GM12878 (cell line): ENCODE results near the gene NPW. TPM values are rescaled to one million over a fixed set of nuclear protein-coding genes. Genes with fewer than 3 reads are reported as not detected.

ENCODE experiments used
- ATAC-seq: fragments of 200-7000 bp; cut with Tn5 transposase; 3 replicates; pipeline ENCODE4 v1.9.1; 2020; ENCODE audit warnings: mild to moderate bottlenecking, moderate library complexity
- BruUV-seq: library from RNA; stranded (reverse); fragments of 400-500 nt; replicated peaks from 2 replicates; lab custom pipeline; 2021; lab: Mats Ljungman, UMichigan
- CTCF ChIA-PET: fragments of 300-600 bp; sonication (Branson Sonifier 250); formaldehyde crosslinking; extraction: SDS; loops from one replicate; lab custom pipeline; 2021; ENCODE audit warnings: inconsistent platforms; lab: Yijun Ruan, JAX
- POLR2A ChIA-PET: fragments of 350-600 bp; formaldehyde crosslinking; extraction: SDS; loops from one replicate; lab custom pipeline; 2021; ENCODE audit warnings: inconsistent platforms; lab: Charles Lee
- RAD21 ChIA-PET: fragments of 300-600 bp; sonication (Branson Sonifier 250); formaldehyde crosslinking; loops from one replicate; lab custom pipeline; 2023; ENCODE audit warnings: antibody characterized with exemption; ENCODE audit not compliant: unreplicated experiment; lab: Charles Lee
- SMC1A ChIA-PET: fragments of 300-600 bp; sonication (Branson Sonifier 250); formaldehyde crosslinking; loops from one replicate; lab custom pipeline; 2023; ENCODE audit not compliant: unreplicated experiment, uncharacterized antibody; lab: Charles Lee
- DNase-seq: peaks from one replicate; pipeline ENCODE4 v3.0.0-alpha.2; 2011; ENCODE audit warnings: low read depth, low spot score
- FAIRE-seq: peaks from 3 replicates; lab custom pipeline; 2011; peaks lifted over from hg19 to GRCh38; lab: Jason Lieb, UNC
- H2AFZ ChIP-seq: 2 replicates; pipeline ENCODE4 v1.6.0; 2011; ENCODE audit warnings: low read depth, low read length, control low read depth; ENCODE audit not compliant: control insufficient read depth
- H3K27ac ChIP-seq: 2 replicates; pipeline ENCODE4 v1.5.1; 2011; ENCODE audit warnings: control low read depth; ENCODE audit not compliant: control insufficient read depth, insufficient read depth
- H3K27me3 ChIP-seq, 2 experiments: replicated peaks in 1 of 2; 2 replicates each; pipeline versions ENCODE4 v1.6.0 to v1.6.1; 2011; ENCODE audit warnings: low read length in 1 of 2; ENCODE audit not compliant: control insufficient read depth in 2 of 2, insufficient read depth in 2 of 2
- H3K36me3 ChIP-seq, 2 experiments: 2 replicates each; pipeline ENCODE4 v1.5.1; 2011; ENCODE audit warnings: low read length in 1 of 2; ENCODE audit not compliant: control insufficient read depth in 2 of 2, insufficient read depth in 2 of 2
- H3K4me1 ChIP-seq: 2 replicates; pipeline ENCODE4 v1.6.1; 2011; ENCODE audit warnings: mild to moderate bottlenecking, low read length, moderate library complexity, mixed read lengths; ENCODE audit not compliant: control insufficient read depth, insufficient read depth
- H3K4me2 ChIP-seq: 2 replicates; pipeline ENCODE4 v1.6.0; 2011; ENCODE audit warnings: control low read depth; ENCODE audit not compliant: control insufficient read depth, insufficient read depth
- H3K4me3 ChIP-seq: fragments of 200-600 bp; sonication (generic); 2 replicates; pipeline ENCODE4 v1.5.1; 2016
- H3K79me2 ChIP-seq: 2 replicates; pipeline ENCODE4 v1.6.0; 2011; ENCODE audit warnings: low read length; ENCODE audit not compliant: control insufficient read depth, insufficient read depth
- H3K9ac ChIP-seq: 2 replicates; pipeline ENCODE4 v1.8.0; 2011; ENCODE audit warnings: low read length, control low read depth, mixed read lengths; ENCODE audit not compliant: control insufficient read depth, insufficient read depth
- H3K9me3 ChIP-seq: replicated peaks from 3 replicates; pipeline ENCODE4 v1.5.1; 2011; ENCODE audit warnings: mild to moderate bottlenecking, low read length; ENCODE audit not compliant: control insufficient read depth, insufficient read depth
- H4K20me1 ChIP-seq: 2 replicates; pipeline ENCODE4 v1.6.0; 2011; ENCODE audit not compliant: control insufficient read depth, insufficient read depth
- CEBPB ChIP-seq, 2 experiments: fragments of 150-350 bp in 1 of 2; IDR thresholded peaks; 2 replicates each; pipeline ENCODE4 v1.6.1; 2012 to 2014; ENCODE audit warnings: low read depth in 2 of 2, low read length in 2 of 2, borderline replicate concordance in 1 of 2, inconsistent platforms in 1 of 2
- KLF5 ChIP-seq: fragments of 450-650 bp; IDR thresholded peaks from 2 replicates; pipeline ENCODE4 v1.6.1; 2014; ENCODE audit warnings: mild to moderate bottlenecking; ENCODE audit not compliant: partially characterized antibody
- NFIC ChIP-seq: IDR thresholded peaks from 2 replicates; pipeline ENCODE4 v1.6.1; 2012; ENCODE audit warnings: low read depth, mild to moderate bottlenecking, inconsistent platforms, low read length, moderate library complexity
- POLR2AphosphoS5 ChIP-seq: IDR thresholded peaks from 2 replicates; pipeline ENCODE4 v1.6.1; 2011; ENCODE audit warnings: mild to moderate bottlenecking, low read length, inconsistent platforms
- SIN3A ChIP-seq: IDR thresholded peaks from 2 replicates; pipeline ENCODE4 v1.6.1; 2012; ENCODE audit warnings: low read depth, low read length, improper control_type of control experiment
- SMAD5 ChIP-seq: IDR thresholded peaks from 2 replicates; pipeline ENCODE4 v1.6.1; 2016; ENCODE audit warnings: antibody characterized with exemption, low read depth
- TCF7 ChIP-seq: IDR thresholded peaks from 2 replicates; pipeline ENCODE4 v1.6.1; 2014; ENCODE audit warnings: antibody characterized with exemption, borderline replicate concordance
- ZNF274 ChIP-seq: IDR thresholded peaks from one replicate; pipeline ENCODE4 v1.8.0; 2011; ENCODE audit not compliant: insufficient read length, insufficient read depth
- WGBS: methylation state at CpG from one replicate; pipeline ENCODE4 v1.1.6; 2016; ENCODE audit warnings: low lambda C conversion rate; ENCODE audit not compliant: insufficient replicate concordance, insufficient coverage; ENCODE audit errors: missing lambda C conversion rate; 5-methylcytosine and 5-hydroxymethylcytosine counted together
- in situ Hi-C: fragments of 300-500 bp; cut with MboI; formaldehyde crosslinking; loops from 9 replicates; pipeline ENCODE4 v1.14.3; 2018; ENCODE audit warnings: mixed read lengths
- intact Hi-C: fragments of 100-400 bp; cut with micrococcal nuclease; formaldehyde crosslinking; loops from one replicate; pipeline ENCODE4 v1.14.2; 2022; ENCODE audit not compliant: unreplicated experiment
- polyA plus RNA-seq, 11 experiments: library from polyadenylated mRNA; depleted of rRNA in 4 of 11; unstranded in 6 of 11; stranded (reverse) in 5 of 11; fragments of >200 nt; fragmentation: Nextera tagmentation in 4 of 11; fragmentation: Illumina TruSeq in 1 of 11; extraction: Ambion mirVana in 4 of 11; extraction: Trizol in 1 of 11; gene quantifications; 1 replicate in 1 of 11; 2 replicates in 10 of 11; pipeline versions ENCODE4 v1.2.1 to v1.2.3, GENCODE V29; 2011 to 2016; ENCODE audit warnings: inconsistent platforms in 2 of 11, missing spikeins in 2 of 11, low read depth in 1 of 11
- total RNA-seq, 4 experiments: library from RNA; depleted of rRNA in 3 of 4; stranded (reverse); fragments of >200 nt in 3 of 4; fragmentation: Illumina TruSeq in 1 of 4; extraction: Trizol in 1 of 4; gene quantifications; 2 replicates each; pipeline versions ENCODE4 v1.2.1 to v1.2.3, GENCODE V29; 2013 to 2021
- TF ChIP-seq, protein P1 (sequence below): IDR thresholded peaks from 2 replicates; pipeline ENCODE4 v1.6.1; 2012; ENCODE audit warnings: low read depth, low read length, improper control_type of control experiment
- TF ChIP-seq, protein P2 (sequence below): fragments of 450-650 bp; IDR thresholded peaks from 2 replicates; pipeline ENCODE4 v1.6.1; 2016; ENCODE audit warnings: mild to moderate bottlenecking, moderate library complexity, borderline replicate concordance
- TF ChIP-seq, protein P3 (sequence below): fragments of 450-650 bp; IDR thresholded peaks from 2 replicates; pipeline ENCODE4 v1.6.1; 2017; ENCODE audit warnings: mild to moderate bottlenecking, moderate library complexity
- TF ChIP-seq, protein P4 (sequence below): fragments of 450-650 bp; IDR thresholded peaks from 2 replicates; pipeline ENCODE4 v1.6.1; 2017; ENCODE audit warnings: mild to moderate bottlenecking

The NPW gene
- total and polyA plus RNA-seq, 10 of the 15 experiments (the other 5 are each of a cell fraction or from before 2014, with no cell fraction given), result 0.23 to 2.5 (median 0.98) TPM; not detected in 4

DNA sequence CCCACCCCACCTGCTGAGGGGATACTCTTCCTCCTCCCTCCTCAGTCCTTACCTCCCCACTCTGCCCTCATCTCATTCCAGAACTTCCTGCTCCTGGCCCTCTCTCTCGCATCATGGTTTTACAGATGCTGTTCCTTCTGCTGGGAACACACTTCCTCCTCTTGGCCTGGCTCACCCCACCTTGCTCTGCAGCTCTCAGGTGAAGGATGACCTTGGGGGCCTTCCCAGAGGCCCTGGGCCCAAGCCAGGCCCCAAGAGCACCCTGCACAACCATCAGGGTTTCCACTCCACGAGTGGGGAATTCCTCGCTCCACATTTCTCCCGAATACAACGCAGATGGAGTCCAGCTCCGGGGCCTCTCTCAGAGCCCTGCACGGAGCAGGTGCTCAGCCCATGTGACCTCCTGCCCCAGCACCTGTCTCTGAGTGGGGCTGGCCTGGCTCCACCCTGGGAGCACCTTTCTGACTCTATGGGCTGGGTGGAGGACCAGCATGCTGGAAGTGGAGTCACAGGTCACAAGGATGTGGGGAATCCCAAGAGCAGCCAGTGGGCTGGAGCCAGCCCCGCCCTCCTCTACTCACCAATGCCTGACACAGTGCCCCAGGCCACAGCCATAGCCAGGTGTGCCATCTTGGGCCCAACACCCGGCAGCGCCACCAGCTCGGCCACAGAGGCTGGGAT lies 23.5 kb downstream of the NPW start:
- Histone ChIP-seq H3K27me3 (no peaks in the 10 kb centered on the region), H3K36me3 (peaks cover 0 to 1% of the 10 kb centered on the region in 2 experiments; a peak in 2 of 4 replicates), H3K9ac (no peak overlapping the region), H2AFZ (no peak overlapping the region), H3K9me3 (no peaks in the 10 kb centered on the region), H3K27ac (no peak overlapping the region), H3K4me3 (no peak overlapping the region), H4K20me1 (no peaks in the 10 kb centered on the region), H3K4me1 (peaks cover 18% of the 10 kb centered on the region), H3K79me2 (peaks cover 8% of the 10 kb centered on the region), H3K4me2 (0 out of 2 replicates have a peak overlapping the region, but pooled peaks have one; percentile 30)
- SMC1A ChIA-PET, result no interaction called here
- in situ Hi-C loops, result no loop called here
- no peak for DNase-seq
- CTCF ChIA-PET, result no interaction called here
- ATAC-seq, result no peak
- WGBS, result 96% methylated on average over 11 of the region's 11 CpGs
- BruUV-seq, result no TSS peak
- FAIRE-seq, result no peak
- intact Hi-C loops, result no loop called here
- RAD21 ChIA-PET, result no interaction called here
- POLR2A ChIA-PET, result interaction anchor here (2.3 kb wide), 1 partner anchor 112 kb away, joined by 11 read pairs; the partner anchor contains the start of gene TRAF7
- no peak for TF ChIP-seq KLF5
- no peak for TF ChIP-seq SIN3A
- TF ChIP-seq, protein P1, sequence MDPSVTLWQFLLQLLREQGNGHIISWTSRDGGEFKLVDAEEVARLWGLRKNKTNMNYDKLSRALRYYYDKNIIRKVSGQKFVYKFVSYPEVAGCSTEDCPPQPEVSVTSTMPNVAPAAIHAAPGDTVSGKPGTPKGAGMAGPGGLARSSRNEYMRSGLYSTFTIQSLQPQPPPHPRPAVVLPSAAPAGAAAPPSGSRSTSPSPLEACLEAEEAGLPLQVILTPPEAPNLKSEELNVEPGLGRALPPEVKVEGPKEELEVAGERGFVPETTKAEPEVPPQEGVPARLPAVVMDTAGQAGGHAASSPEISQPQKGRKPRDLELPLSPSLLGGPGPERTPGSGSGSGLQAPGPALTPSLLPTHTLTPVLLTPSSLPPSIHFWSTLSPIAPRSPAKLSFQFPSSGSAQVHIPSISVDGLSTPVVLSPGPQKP, result no peak
- no peak for TF ChIP-seq ZNF274
- TF ChIP-seq, protein P2, sequence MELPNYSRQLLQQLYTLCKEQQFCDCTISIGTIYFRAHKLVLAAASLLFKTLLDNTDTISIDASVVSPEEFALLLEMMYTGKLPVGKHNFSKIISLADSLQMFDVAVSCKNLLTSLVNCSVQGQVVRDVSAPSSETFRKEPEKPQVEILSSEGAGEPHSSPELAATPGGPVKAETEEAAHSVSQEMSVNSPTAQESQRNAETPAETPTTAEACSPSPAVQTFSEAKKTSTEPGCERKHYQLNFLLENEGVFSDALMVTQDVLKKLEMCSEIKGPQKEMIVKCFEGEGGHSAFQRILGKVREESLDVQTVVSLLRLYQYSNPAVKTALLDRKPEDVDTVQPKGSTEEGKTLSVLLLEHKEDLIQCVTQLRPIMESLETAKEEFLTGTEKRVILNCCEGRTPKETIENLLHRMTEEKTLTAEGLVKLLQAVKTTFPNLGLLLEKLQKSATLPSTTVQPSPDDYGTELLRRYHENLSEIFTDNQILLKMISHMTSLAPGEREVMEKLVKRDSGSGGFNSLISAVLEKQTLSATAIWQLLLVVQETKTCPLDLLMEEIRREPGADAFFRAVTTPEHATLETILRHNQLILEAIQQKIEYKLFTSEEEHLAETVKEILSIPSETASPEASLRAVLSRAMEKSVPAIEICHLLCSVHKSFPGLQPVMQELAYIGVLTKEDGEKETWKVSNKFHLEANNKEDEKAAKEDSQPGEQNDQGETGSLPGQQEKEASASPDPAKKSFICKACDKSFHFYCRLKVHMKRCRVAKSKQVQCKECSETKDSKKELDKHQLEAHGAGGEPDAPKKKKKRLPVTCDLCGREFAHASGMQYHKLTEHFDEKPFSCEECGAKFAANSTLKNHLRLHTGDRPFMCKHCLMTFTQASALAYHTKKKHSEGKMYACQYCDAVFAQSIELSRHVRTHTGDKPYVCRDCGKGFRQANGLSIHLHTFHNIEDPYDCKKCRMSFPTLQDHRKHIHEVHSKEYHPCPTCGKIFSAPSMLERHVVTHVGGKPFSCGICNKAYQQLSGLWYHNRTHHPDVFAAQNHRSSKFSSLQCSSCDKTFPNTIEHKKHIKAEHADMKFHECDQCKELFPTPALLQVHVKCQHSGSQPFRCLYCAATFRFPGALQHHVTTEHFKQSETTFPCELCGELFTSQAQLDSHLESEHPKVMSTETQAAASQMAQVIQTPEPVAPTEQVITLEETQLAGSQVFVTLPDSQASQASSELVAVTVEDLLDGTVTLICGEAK, result no peak
- no peak for TF ChIP-seq NFIC
- TF ChIP-seq CEBPB (IDR thresholded peaks at IDR 0.05; ENCODE audit: borderline replicate concordance in 1 of 2, low read depth in 2 of 2, low read length in 2 of 2), result no peak
- TF ChIP-seq, protein P3, sequence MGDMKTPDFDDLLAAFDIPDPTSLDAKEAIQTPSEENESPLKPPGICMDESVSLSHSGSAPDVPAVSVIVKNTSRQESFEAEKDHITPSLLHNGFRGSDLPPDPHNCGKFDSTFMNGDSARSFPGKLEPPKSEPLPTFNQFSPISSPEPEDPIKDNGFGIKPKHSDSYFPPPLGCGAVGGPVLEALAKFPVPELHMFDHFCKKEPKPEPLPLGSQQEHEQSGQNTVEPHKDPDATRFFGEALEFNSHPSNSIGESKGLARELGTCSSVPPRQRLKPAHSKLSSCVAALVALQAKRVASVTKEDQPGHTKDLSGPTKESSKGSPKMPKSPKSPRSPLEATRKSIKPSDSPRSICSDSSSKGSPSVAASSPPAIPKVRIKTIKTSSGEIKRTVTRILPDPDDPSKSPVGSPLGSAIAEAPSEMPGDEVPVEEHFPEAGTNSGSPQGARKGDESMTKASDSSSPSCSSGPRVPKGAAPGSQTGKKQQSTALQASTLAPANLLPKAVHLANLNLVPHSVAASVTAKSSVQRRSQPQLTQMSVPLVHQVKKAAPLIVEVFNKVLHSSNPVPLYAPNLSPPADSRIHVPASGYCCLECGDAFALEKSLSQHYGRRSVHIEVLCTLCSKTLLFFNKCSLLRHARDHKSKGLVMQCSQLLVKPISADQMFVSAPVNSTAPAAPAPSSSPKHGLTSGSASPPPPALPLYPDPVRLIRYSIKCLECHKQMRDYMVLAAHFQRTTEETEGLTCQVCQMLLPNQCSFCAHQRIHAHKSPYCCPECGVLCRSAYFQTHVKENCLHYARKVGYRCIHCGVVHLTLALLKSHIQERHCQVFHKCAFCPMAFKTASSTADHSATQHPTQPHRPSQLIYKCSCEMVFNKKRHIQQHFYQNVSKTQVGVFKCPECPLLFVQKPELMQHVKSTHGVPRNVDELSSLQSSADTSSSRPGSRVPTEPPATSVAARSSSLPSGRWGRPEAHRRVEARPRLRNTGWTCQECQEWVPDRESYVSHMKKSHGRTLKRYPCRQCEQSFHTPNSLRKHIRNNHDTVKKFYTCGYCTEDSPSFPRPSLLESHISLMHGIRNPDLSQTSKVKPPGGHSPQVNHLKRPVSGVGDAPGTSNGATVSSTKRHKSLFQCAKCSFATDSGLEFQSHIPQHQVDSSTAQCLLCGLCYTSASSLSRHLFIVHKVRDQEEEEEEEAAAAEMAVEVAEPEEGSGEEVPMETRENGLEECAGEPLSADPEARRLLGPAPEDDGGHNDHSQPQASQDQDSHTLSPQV, result no peak
- no peak for TF ChIP-seq POLR2AphosphoS5
- no peak for TF ChIP-seq SMAD5
- no peak for TF ChIP-seq TCF7
- TF ChIP-seq, protein P4, sequence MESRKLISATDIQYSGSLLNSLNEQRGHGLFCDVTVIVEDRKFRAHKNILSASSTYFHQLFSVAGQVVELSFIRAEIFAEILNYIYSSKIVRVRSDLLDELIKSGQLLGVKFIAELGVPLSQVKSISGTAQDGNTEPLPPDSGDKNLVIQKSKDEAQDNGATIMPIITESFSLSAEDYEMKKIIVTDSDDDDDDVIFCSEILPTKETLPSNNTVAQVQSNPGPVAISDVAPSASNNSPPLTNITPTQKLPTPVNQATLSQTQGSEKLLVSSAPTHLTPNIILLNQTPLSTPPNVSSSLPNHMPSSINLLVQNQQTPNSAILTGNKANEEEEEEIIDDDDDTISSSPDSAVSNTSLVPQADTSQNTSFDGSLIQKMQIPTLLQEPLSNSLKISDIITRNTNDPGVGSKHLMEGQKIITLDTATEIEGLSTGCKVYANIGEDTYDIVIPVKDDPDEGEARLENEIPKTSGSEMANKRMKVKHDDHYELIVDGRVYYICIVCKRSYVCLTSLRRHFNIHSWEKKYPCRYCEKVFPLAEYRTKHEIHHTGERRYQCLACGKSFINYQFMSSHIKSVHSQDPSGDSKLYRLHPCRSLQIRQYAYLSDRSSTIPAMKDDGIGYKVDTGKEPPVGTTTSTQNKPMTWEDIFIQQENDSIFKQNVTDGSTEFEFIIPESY, result no peak
